ENCODE results near the gene MIER3. TPM values are rescaled to one million over a fixed set of nuclear protein-coding genes. Genes with fewer than 3 reads are reported as not detected.

MIER3 gene
- total and polyA plus RNA-seq, 9 of the 15 experiments (the other 6 are each of a cell fraction or from before 2014, with no cell fraction given): 4.1 to 29.3 (median 13.0) TPM

DNA sequence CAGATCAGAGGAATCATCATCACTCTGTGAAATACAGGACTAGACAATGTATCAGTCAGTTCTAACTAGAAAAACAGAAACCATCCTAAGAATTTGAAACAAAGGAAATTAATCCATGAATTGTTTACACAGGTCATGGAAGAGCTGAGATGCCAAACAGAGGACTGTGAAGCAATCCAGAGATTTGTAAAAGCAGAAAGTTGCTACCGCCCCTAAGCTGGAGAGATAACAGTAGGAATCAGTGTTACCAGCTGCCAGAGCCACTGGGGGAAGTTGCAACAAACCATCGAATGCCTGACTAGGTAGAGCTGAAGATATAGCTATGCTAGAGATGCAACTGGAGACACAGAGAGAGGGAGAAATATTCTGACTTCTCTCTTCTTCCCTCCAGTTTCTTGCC, 10.4 kb upstream of the MIER3 start:
- 4% methylated on average over 2 of the region's 2 CpGs for WGBS (ENCODE audit: insufficient coverage, low coverage, missing lambda C conversion rate)
- Histone ChIP-seq H4K20me1 (replicated peaks; ENCODE audit: control insufficient read depth, insufficient read depth, low read length) (no peaks in the 10 kb centered on the region), H3K4me2 (ENCODE audit: insufficient read depth, low read length) (no peak overlapping the region), H3K79me2 (ENCODE audit: control insufficient read depth, insufficient read depth, low read length) (no peaks in the 10 kb centered on the region), H3K27ac (ENCODE audit: extremely low read depth, low read depth, low read length) (no peak overlapping the region), H3K4me3 (no peak overlapping the region), H3K9me1 (ENCODE audit: control insufficient read depth, insufficient read depth, low read length) (no peaks in the 10 kb centered on the region), H3K9me3 (replicated peaks; ENCODE audit: control insufficient read depth, insufficient read depth, low read depth, low read length) (no peaks in the 10 kb centered on the region), H3K4me1 (replicated peaks in 1 of 2; ENCODE audit: control insufficient read depth in 2 of 2, insufficient read depth in 2 of 2, low read length in 2 of 2) (no peaks in the 10 kb centered on the region), H3K36me3 (ENCODE audit: control insufficient read depth, insufficient read depth, low read length) (no peaks in the 10 kb centered on the region), H2AFZ (ENCODE audit: low read depth, low read length) (no peak overlapping the region), H3K9ac (ENCODE audit: insufficient read depth in 1 of 2, low read depth in 2 of 2, low read length in 2 of 2) (no peak overlapping the region), H3K27me3 (ENCODE audit: control insufficient read depth in 2 of 2, insufficient read depth in 2 of 2, low read length in 2 of 2) (peaks cover 9 to 30% of the 10 kb centered on the region in 2 experiments; a peak in 4 of 5 replicates)
- TF ChIP-seq COPS2 (conservative IDR thresholded peaks at IDR 0.05) (no peak), CTCFL (IDR thresholded peaks at IDR 0.05; ENCODE audit: borderline replicate concordance, insufficient read depth, low read depth, low read length, poor library complexity, severe bottlenecking) (no peak), ETV5 (CRISPR knock-in tag; IDR thresholded peaks at IDR 0.05; ENCODE audit: low read depth) (no peak), ARHGAP35 (IDR thresholded peaks at IDR 0.05; ENCODE audit: partially characterized antibody) (no peak), XRCC4 (IDR thresholded peaks at IDR 0.05; ENCODE audit: extremely low read depth, insufficient read depth, insufficient read length) (no peak), ZKSCAN3 (CRISPR knock-in tag; IDR thresholded peaks at IDR 0.05) (no peak), ZC3H11A (IDR thresholded peaks at IDR 0.05; ENCODE audit: low read depth, low read length) (no peak), CBX5 (IDR thresholded peaks at IDR 0.05; ENCODE audit: borderline replicate concordance, low read depth) (no peak), MBD2 (IDR thresholded peaks at IDR 0.05; ENCODE audit: borderline replicate concordance, low read depth) (no peak)
- TF ChIP-seq, protein P1, sequence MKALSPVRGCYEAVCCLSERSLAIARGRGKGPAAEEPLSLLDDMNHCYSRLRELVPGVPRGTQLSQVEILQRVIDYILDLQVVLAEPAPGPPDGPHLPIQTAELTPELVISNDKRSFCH (CRISPR knock-in tag; IDR thresholded peaks at IDR 0.05): no peak
- TF ChIP-seq, protein P1 (tag; IDR thresholded peaks at IDR 0.05): no peak
- TF ChIP-seq, protein P2, sequence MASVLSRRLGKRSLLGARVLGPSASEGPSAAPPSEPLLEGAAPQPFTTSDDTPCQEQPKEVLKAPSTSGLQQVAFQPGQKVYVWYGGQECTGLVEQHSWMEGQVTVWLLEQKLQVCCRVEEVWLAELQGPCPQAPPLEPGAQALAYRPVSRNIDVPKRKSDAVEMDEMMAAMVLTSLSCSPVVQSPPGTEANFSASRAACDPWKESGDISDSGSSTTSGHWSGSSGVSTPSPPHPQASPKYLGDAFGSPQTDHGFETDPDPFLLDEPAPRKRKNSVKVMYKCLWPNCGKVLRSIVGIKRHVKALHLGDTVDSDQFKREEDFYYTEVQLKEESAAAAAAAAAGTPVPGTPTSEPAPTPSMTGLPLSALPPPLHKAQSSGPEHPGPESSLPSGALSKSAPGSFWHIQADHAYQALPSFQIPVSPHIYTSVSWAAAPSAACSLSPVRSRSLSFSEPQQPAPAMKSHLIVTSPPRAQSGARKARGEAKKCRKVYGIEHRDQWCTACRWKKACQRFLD (CRISPR knock-in tag; IDR thresholded peaks at IDR 0.05): no peak
- intact Hi-C loops (cut with micrococcal nuclease) (no loop called here), in situ Hi-C loops (cut with MboI) (no loop called here)
- FAIRE-seq (no peak), DNase-seq (ENCODE audit: extremely low read depth in 1 of 4, low spot score in 3 of 4) (no peak), ATAC-seq (no peak)
- ChIA-PET CTCF (ENCODE audit: low intra/inter-chr PET ratio) (no interaction called here), POLR2A (no interaction called here)
- no TSS peak for BruUV-seq (replicated peaks)
